GM12864 (cell line): ENCODE measurements around the gene INTS15.
A peak's percentile ranks its signal among the peaks of the same experiment; 100 is the strongest.

ENCODE experiments used
- DNase-seq: peaks from one replicate; pipeline ENCODE4 v3.0.0-alpha.2; 2011; ENCODE audit warnings: low read depth
- H3K4me3 ChIP-seq: 2 replicates; pipeline ENCODE4 v1.5.1; 2011; ENCODE audit warnings: mild to moderate bottlenecking, low read depth, low read length, control low read depth
- CTCF ChIP-seq: IDR thresholded peaks from 2 replicates; pipeline ENCODE4 v1.5.1; 2011; ENCODE audit warnings: low read depth, mild to moderate bottlenecking, moderate library complexity, low read length, control low read depth, inconsistent platforms; ENCODE audit errors: missing control alignments

The INTS15 gene

GRCh38 chr7:6553448-6554044, 36.3 kb upstream of the INTS15 start:
- no peak overlapping the region for H3K4me3 ChIP-seq
- no peak for TF ChIP-seq CTCF
- DNase-seq = no peak

- no peak for DNase-seq
- no peak overlapping the region for H3K4me3 ChIP-seq
- TF ChIP-seq CTCF = no peak
These were observed 35.0 kb upstream of the INTS15 start for GRCh38 chr7:6554848-6555247.

- H3K4me3 ChIP-seq = no peak overlapping the region
- DNase-seq = no peak
- peak; percentile 55 for TF ChIP-seq CTCF
These were observed 33.6 kb upstream of the INTS15 start for GRCh38 chr7:6556196-6556595.

GRCh38 chr7:6558837-6559236, 31.0 kb upstream of the INTS15 start:
- no peak for DNase-seq
- no peak overlapping the region for H3K4me3 ChIP-seq
- TF ChIP-seq CTCF = peak; percentile 54

- DNase-seq = no peak
- H3K4me3 ChIP-seq = no peak overlapping the region
- no peak for TF ChIP-seq CTCF
These were observed 29.9 kb upstream of the INTS15 start for GRCh38 chr7:6559896-6560295.

GRCh38 chr7:6562106-6562505, 27.7 kb upstream of the INTS15 start:
- H3K4me3 ChIP-seq = no peak overlapping the region
- TF ChIP-seq CTCF = no peak
- DNase-seq = no peak

- DNase-seq = no peak
- no peak overlapping the region for H3K4me3 ChIP-seq
- no peak for TF ChIP-seq CTCF
These were observed 25.7 kb upstream of the INTS15 start for GRCh38 chr7:6563936-6564770.
